ENCODE data around the gene ADCY9. TPM values are rescaled to one million over a fixed set of nuclear protein-coding genes. Genes with fewer than 3 reads are reported as not detected.

Gene ADCY9
- polyA plus RNA-seq, 1 donor from 2014 or later = 6.3 TPM

GRCh38 chr16:3924763-3925162 lies 191.5 kb downstream of the ADCY9 start:
- H3F3A ChIP-seq (ENCODE audit: insufficient read depth, low read length, poor library complexity, severe bottlenecking) = no peaks in the 10 kb centered on the region
- no peaks in the 10 kb centered on the region for H3K9me2 ChIP-seq (ENCODE audit: insufficient read depth, low read length)
- no peaks in the 10 kb centered on the region for H3K36me3 ChIP-seq (ENCODE audit: insufficient read depth, low read length)
- TF ChIP-seq SMC3 (conservative IDR thresholded peaks at IDR 0.05; ENCODE audit: poor library complexity) (no peak), REST (IDR thresholded peaks at IDR 0.05; ENCODE audit: borderline replicate concordance) (no peak), EZH2 (IDR thresholded peaks at IDR 0.05; ENCODE audit: borderline replicate concordance, insufficient read depth, low read length, poor library complexity, severe bottlenecking) (no peak), RAD21 (conservative IDR thresholded peaks at IDR 0.05) (no peak), CTCF (IDR thresholded peaks at IDR 0.05; ENCODE audit: poor library complexity, severe bottlenecking) (no peak)
- H2AFZ ChIP-seq (ENCODE audit: low read depth, low read length) = no peak overlapping the region
- peaks cover 4% of the 10 kb centered on the region for H3K9me3 ChIP-seq (ENCODE audit: low read length)
- no peak overlapping the region for H3K27ac ChIP-seq (ENCODE audit: low read length)
- no peak overlapping the region for H3K4me2 ChIP-seq (ENCODE audit: low read length)
- no peak overlapping the region for H3K4me3 ChIP-seq (ENCODE audit: low read length)
- H4K20me1 ChIP-seq (ENCODE audit: insufficient read depth) = no peaks in the 10 kb centered on the region
- no peaks in the 10 kb centered on the region for H3K79me2 ChIP-seq (replicated peaks; ENCODE audit: insufficient read depth, low read length)
- no peaks in the 10 kb centered on the region for H3K27me3 ChIP-seq (ENCODE audit: insufficient read depth, low read depth, low read length)
- H3K9ac ChIP-seq (ENCODE audit: low read length) = no peak overlapping the region

- no peak overlapping the region for H3K4me3 ChIP-seq (ENCODE audit: low read length)
- peaks cover 7% of the 10 kb centered on the region for H3K9me3 ChIP-seq (ENCODE audit: low read length)
- H3F3A ChIP-seq (ENCODE audit: insufficient read depth, low read length, poor library complexity, severe bottlenecking) = no peaks in the 10 kb centered on the region
- H2AFZ ChIP-seq (ENCODE audit: low read depth, low read length) = no peak overlapping the region
- H4K20me1 ChIP-seq (ENCODE audit: insufficient read depth) = no peaks in the 10 kb centered on the region
- H3K27ac ChIP-seq (ENCODE audit: low read length) = no peak overlapping the region
- no peaks in the 10 kb centered on the region for H3K27me3 ChIP-seq (ENCODE audit: insufficient read depth, low read depth, low read length)
- no peak for TF ChIP-seq TAF1 (IDR thresholded peaks at IDR 0.05; ENCODE audit: low read depth)
- no peak for TF ChIP-seq CTCF (IDR thresholded peaks at IDR 0.05; ENCODE audit: poor library complexity, severe bottlenecking)
- no peak for TF ChIP-seq EP300 (conservative IDR thresholded peaks at IDR 0.05; ENCODE audit: poor library complexity, severe bottlenecking)
- no peak for TF ChIP-seq EZH2 (IDR thresholded peaks at IDR 0.05; ENCODE audit: borderline replicate concordance, insufficient read depth, low read length, poor library complexity, severe bottlenecking)
- no peak for TF ChIP-seq REST (IDR thresholded peaks at IDR 0.05; ENCODE audit: borderline replicate concordance)
- TF ChIP-seq SMC3 (conservative IDR thresholded peaks at IDR 0.05; ENCODE audit: poor library complexity) = no peak
- no peak for TF ChIP-seq MXI1 (conservative IDR thresholded peaks at IDR 0.05; ENCODE audit: poor library complexity, severe bottlenecking)
- TF ChIP-seq POLR2AphosphoS5 (IDR thresholded peaks at IDR 0.05) = no peak
- no peak for TF ChIP-seq RAD21 (conservative IDR thresholded peaks at IDR 0.05)
- no peaks in the 10 kb centered on the region for H3K79me2 ChIP-seq (replicated peaks; ENCODE audit: insufficient read depth, low read length)
- H3K9ac ChIP-seq (ENCODE audit: low read length) = no peak overlapping the region
- no peaks in the 10 kb centered on the region for H3K36me3 ChIP-seq (ENCODE audit: insufficient read depth, low read length)
- H3K4me2 ChIP-seq (ENCODE audit: low read length) = no peak overlapping the region
- H3K9me2 ChIP-seq (ENCODE audit: insufficient read depth, low read length) = no peaks in the 10 kb centered on the region
These were observed 194.0 kb downstream of the ADCY9 start for GRCh38 chr16:3922241-3922640.

Measured in neural cell (in vitro differentiated cells).